Neural cell (in vitro differentiated cells): Measurements from ENCODE around the gene GALNT3.

Experiments used
- CTCF ChIP-seq: fragments of 450-650 bp; IDR thresholded peaks from 2 replicates; pipeline ENCODE4 v1.5.1; 2014; ENCODE audit warnings: antibody characterized with exemption, mild to moderate bottlenecking, moderate library complexity; ENCODE audit not compliant: poor library complexity, severe bottlenecking
- EP300 ChIP-seq: fragments of 450-650 bp; conservative IDR thresholded peaks from 2 replicates; pipeline ENCODE4 v1.6.1; 2014; ENCODE audit warnings: antibody characterized with exemption, mild to moderate bottlenecking, moderate library complexity; ENCODE audit not compliant: poor library complexity, severe bottlenecking
- EZH2 ChIP-seq: fragments of 200-600, 300-800 bp; shearing (Covaris generic), sonication (generic); IDR thresholded peaks from 2 replicates; pipeline ENCODE4 v1.6.1; 2014; ENCODE audit warnings: antibody characterized with exemption, low read length, borderline replicate concordance, mild to moderate bottlenecking; ENCODE audit not compliant: insufficient read depth, poor library complexity, severe bottlenecking
- POLR2AphosphoS5 ChIP-seq: IDR thresholded peaks from 2 replicates; pipeline ENCODE4 v1.6.1; 2012
- RAD21 ChIP-seq: fragments of 450-650 bp; conservative IDR thresholded peaks from 2 replicates; pipeline ENCODE4 v1.6.1; 2014; ENCODE audit warnings: antibody characterized with exemption, mild to moderate bottlenecking, moderate library complexity
- REST ChIP-seq: IDR thresholded peaks from 2 replicates; pipeline ENCODE4 v1.6.1; 2012; ENCODE audit warnings: borderline replicate concordance
- SMC3 ChIP-seq: fragments of 450-650 bp; conservative IDR thresholded peaks from 2 replicates; pipeline ENCODE4 v1.6.1; 2014; ENCODE audit warnings: antibody characterized with exemption, mild to moderate bottlenecking, moderate library complexity; ENCODE audit not compliant: poor library complexity
- TAF1 ChIP-seq: IDR thresholded peaks from 2 replicates; pipeline ENCODE4 v1.6.1; 2012; ENCODE audit warnings: low read depth

- TF ChIP-seq CTCF (no peak), POLR2AphosphoS5 (no peak), EP300 (no peak), EZH2 (no peak), RAD21 (no peak), REST (no peak), TAF1 (no peak), SMC3 (no peak)
Measured at GRCh38 chr2:165718610-165719210, 75.3 kb downstream of the GALNT3 start.
